Measurements from ENCODE around the gene PGA3.
"Not testable (repeated sequence)": the region's sequence is repeated elsewhere in the genome, so short reads cannot be mapped to it uniquely, and the experiment has no call there.

PGA3 gene

GRCh38 chr11:61210629-61211028 lies 7.3 kb downstream of the PGA3 start:
- H3K27ac ChIP-seq; H3K4me3 ChIP-seq; H3K9me3 ChIP-seq; intact Hi-C loops (cut with DNase I; ENCODE audit: low total_unique reads); H3K4me1 ChIP-seq; H3K27me3 ChIP-seq; DNase-seq; H3K36me3 ChIP-seq: not testable (repeated sequence)

DNA sequence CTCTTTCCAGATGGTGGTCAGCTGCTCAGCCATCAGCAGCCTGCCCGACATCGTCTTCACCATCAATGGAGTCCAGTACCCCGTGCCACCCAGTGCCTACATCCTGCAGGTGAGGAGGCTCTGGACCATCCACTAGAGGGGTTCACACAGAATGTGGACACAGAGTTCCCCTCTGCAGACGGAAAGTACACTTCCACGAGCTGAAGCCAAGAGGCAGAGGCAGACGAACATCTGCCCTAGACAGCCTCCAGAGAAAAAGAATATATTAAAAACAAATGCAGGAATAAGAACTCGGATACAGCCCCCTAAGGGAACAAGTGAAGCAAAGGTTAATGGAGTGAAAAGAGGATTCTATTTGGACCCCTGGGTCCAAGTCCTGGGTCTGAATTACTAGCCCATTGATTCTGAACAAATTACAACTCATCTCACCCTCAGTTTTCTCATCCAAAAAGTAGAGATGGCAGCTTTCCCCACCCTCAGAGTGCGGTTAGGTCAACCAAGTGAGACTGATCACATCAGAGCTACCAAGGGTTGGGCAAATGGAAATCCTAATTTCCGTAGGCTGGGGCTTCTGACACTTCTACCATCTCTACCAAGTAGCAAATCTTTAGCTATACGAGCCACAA lies 8.1 kb downstream of the PGA3 start:
- intact Hi-C loops (cut with DNase I; ENCODE audit: low total_unique reads); H3K9me3 ChIP-seq; H3K36me3 ChIP-seq; H3K27ac ChIP-seq; H3K27me3 ChIP-seq; DNase-seq; H3K4me1 ChIP-seq; H3K4me3 ChIP-seq: not testable (repeated sequence)

DNA sequence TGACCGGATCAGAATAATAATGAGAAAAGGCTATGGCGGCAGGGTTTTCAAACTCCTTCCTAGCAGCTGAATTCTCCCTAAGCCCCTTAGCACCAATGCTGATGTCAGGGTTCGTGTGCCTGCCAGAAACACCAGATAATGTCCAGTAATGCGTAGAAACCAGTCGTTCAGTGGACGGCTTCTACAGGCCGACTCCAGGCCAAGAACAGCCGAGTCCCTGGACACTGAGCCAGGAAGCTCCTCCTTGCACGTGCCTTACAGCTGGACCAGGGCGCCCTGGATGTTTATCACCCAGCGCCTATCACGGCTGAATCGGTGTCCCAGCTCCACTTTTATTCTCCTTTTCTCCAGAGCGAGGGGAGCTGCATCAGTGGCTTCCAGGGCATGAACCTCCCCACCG lies 8.9 kb downstream of the PGA3 start:
- H3K27me3 ChIP-seq; intact Hi-C loops (cut with DNase I; ENCODE audit: low total_unique reads); H3K9me3 ChIP-seq; DNase-seq; H3K27ac ChIP-seq; H3K36me3 ChIP-seq; H3K4me1 ChIP-seq; H3K4me3 ChIP-seq: not testable (repeated sequence)

DNA sequence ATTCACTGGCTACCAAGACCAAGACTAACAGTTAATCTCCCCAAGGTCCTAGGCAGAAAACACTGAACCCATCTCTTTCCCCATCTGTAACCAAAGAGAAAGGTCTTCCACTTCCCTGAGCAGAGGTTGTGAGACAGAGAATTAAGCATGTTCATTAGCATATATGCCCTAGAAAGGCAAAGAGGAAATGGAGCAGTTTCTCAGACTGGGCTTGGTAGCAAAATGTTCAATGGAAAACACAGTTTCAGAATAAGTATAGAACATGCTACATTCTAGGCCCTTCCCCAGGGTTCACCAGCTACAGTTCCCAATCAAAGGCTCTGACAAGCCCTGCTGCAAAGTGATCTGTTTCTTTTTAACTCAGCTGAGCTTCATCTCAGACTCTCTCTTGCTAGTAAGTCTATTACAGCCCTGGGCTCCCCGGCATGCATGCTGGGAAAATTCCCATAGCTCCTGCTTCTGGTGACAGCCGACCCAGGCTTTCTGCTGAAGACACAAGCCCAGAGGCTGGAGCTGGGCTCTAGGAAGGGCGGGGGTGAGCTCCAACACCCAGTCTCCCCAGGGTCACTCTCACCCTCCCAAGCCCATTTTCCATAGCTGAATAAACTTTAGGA lies 10.5 kb downstream of the PGA3 start:
- H3K27me3 ChIP-seq; H3K36me3 ChIP-seq; H3K4me3 ChIP-seq; H3K4me1 ChIP-seq; H3K9me3 ChIP-seq; H3K27ac ChIP-seq; intact Hi-C loops (cut with DNase I; ENCODE audit: low total_unique reads); DNase-seq: not testable (repeated sequence)

GRCh38 chr11:61218306-61218705 lies 15.0 kb downstream of the PGA3 start:
- H3K27me3 ChIP-seq; H3K27ac ChIP-seq; DNase-seq; H3K4me1 ChIP-seq; H3K36me3 ChIP-seq; H3K9me3 ChIP-seq; intact Hi-C loops (cut with DNase I; ENCODE audit: low total_unique reads); H3K4me3 ChIP-seq: not testable (repeated sequence)

GRCh38 chr11:61219016-61219415 lies 15.7 kb downstream of the PGA3 start:
- H3K4me3 ChIP-seq; H3K27me3 ChIP-seq; H3K27ac ChIP-seq; intact Hi-C loops (cut with DNase I; ENCODE audit: low total_unique reads); DNase-seq; H3K9me3 ChIP-seq; H3K4me1 ChIP-seq; H3K36me3 ChIP-seq: not testable (repeated sequence)

DNA sequence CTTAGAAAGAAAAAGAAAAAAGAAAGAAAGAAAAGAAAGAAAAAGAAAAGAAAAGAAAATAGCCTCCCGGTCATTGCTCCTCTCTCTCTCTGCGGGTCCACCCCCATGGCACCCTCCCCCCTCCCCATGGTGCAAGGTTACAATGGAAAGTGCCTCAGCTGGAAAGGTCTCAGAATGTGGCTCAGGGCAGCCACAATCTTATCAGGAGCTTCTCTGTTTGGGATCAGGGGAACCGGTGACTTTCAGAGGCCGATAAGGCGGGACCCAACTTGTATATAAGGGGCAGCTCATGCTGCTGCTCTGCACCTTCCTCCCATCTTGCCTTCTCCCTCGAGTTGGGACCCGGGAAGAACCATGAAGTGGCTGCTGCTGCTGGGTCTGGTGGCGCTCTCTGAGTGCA lies 18.7 kb downstream of the PGA3 start, which contains the start of gene PGA4:
Gene PGA4 (plus strand): TSS at position 301 of the 400 bp plus-strand sequence. CDS start 54 bp downstream, at position 355.
- H3K27ac ChIP-seq; intact Hi-C loops (cut with DNase I; ENCODE audit: low total_unique reads); H3K4me1 ChIP-seq; H3K4me3 ChIP-seq; H3K27me3 ChIP-seq; H3K9me3 ChIP-seq; H3K36me3 ChIP-seq; DNase-seq: not testable (repeated sequence)

DNA sequence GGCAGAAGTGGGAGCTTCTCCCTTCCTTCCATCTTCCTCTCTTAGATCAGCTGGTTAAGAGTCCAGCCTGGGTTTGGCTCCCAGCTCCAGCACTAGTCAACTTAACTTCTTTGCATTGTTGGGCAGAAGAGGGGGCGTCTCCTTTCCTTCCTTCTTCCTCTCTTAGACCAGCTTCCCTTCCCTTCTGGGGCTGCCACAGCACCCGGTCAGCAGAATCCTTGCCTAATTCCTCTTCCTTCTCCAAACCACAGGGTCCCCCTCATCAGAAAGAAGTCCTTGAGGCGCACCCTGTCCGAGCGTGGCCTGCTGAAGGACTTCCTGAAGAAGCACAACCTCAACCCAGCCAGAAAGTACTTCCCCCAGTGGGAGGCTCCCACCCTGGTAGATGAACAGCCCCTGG lies 19.4 kb downstream of the PGA3 start:
- H3K4me1 ChIP-seq; H3K9me3 ChIP-seq; H3K27me3 ChIP-seq; DNase-seq; H3K4me3 ChIP-seq; intact Hi-C loops (cut with DNase I; ENCODE audit: low total_unique reads); H3K36me3 ChIP-seq; H3K27ac ChIP-seq: not testable (repeated sequence)

- H3K9me3 ChIP-seq; H3K4me1 ChIP-seq; intact Hi-C loops (cut with DNase I; ENCODE audit: low total_unique reads); H3K4me3 ChIP-seq; H3K27ac ChIP-seq; DNase-seq; H3K36me3 ChIP-seq; H3K27me3 ChIP-seq: not testable (repeated sequence)
Observed at GRCh38 chr11:61226457-61227137, 23.3 kb downstream of the PGA3 start.

- H3K36me3 ChIP-seq; H3K9me3 ChIP-seq; H3K27me3 ChIP-seq; H3K27ac ChIP-seq; intact Hi-C loops (cut with DNase I; ENCODE audit: low total_unique reads); DNase-seq; H3K4me1 ChIP-seq; H3K4me3 ChIP-seq: not testable (repeated sequence)
Observed at GRCh38 chr11:61229458-61229857, 26.1 kb downstream of the PGA3 start.

DNA sequence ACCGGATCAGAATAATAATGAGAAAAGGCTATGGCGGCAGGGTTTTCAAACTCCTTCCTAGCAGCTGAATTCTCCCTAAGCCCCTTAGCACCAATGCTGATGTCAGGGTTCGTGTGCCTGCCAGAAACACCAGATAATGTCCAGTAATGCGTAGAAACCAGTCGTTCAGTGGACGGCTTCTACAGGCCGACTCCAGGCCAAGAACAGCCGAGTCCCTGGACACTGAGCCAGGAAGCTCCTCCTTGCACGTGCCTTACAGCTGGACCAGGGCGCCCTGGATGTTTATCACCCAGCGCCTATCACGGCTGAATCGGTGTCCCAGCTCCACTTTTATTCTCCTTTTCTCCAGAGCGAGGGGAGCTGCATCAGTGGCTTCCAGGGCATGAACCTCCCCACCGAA lies 27.7 kb downstream of the PGA3 start:
- H3K4me3 ChIP-seq; DNase-seq; H3K9me3 ChIP-seq; H3K4me1 ChIP-seq; H3K27ac ChIP-seq; H3K36me3 ChIP-seq; intact Hi-C loops (cut with DNase I; ENCODE audit: low total_unique reads); H3K27me3 ChIP-seq: not testable (repeated sequence)

GRCh38 chr11:61231585-61231984 lies 28.3 kb downstream of the PGA3 start:
- H3K36me3 ChIP-seq; H3K27ac ChIP-seq; H3K4me1 ChIP-seq; H3K9me3 ChIP-seq; H3K27me3 ChIP-seq; H3K4me3 ChIP-seq; intact Hi-C loops (cut with DNase I; ENCODE audit: low total_unique reads); DNase-seq: not testable (repeated sequence)

DNA sequence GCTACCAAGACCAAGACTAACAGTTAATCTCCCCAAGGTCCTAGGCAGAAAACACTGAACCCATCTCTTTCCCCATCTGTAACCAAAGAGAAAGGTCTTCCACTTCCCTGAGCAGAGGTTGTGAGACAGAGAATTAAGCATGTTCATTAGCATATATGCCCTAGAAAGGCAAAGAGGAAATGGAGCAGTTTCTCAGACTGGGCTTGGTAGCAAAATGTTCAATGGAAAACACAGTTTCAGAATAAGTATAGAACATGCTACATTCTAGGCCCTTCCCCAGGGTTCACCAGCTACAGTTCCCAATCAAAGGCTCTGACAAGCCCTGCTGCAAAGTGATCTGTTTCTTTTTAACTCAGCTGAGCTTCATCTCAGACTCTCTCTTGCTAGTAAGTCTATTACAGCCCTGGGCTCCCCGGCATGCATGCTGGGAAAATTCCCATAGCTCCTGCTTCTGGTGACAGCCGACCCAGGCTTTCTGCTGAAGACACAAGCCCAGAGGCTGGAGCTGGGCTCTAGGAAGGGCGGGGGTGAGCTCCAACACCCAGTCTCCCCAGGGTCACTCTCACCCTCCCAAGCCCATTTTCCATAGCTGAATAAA lies 29.3 kb downstream of the PGA3 start:
- DNase-seq; H3K36me3 ChIP-seq; intact Hi-C loops (cut with DNase I; ENCODE audit: low total_unique reads); H3K4me3 ChIP-seq; H3K27me3 ChIP-seq; H3K4me1 ChIP-seq; H3K9me3 ChIP-seq; H3K27ac ChIP-seq: not testable (repeated sequence)

DNA sequence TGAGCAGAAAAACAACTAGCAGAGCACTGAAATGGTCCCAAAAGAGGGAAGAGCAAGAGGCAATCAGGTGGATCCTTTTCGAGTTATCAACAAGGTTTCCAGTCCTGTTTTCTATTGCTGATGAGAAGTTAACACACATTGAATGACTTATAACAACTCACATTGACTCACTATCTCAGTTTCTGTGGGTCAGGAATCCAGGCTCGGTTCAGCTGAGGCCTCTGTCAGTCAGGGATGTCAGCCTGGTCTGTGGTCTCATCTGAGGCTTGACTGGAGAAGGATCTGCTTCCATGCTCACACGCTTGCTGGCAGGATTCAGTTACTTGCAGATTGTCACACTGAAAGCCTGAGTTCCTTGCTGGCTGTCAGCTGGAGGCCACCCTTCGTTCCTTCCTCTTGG lies 33.8 kb downstream of the PGA3 start:
- DNase-seq; H3K27ac ChIP-seq; H3K27me3 ChIP-seq; H3K4me1 ChIP-seq; H3K9me3 ChIP-seq; intact Hi-C loops (cut with DNase I; ENCODE audit: low total_unique reads); H3K4me3 ChIP-seq; H3K36me3 ChIP-seq: not testable (repeated sequence)

All from tibial artery (tissue), 4 donors.